NCI-H2196 treated with DMSO at 0.1 percent for 48 hours (cell line): ENCODE measurements around the gene SEZ6L2.
A peak's percentile ranks its signal among the peaks of the same experiment; 100 is the strongest.
"Not testable (repeated sequence)": the region's sequence is repeated elsewhere in the genome, so short reads cannot be mapped to it uniquely, and the experiment has no call there.

Experiments
- DNase-seq: peaks from one replicate; lab custom pipeline; 2025; ENCODE audit not compliant: unreplicated experiment; lab: John Stamatoyannopoulos, UW

Gene SEZ6L2

GRCh38 chr16:29891525-29892457 lies 7.6 kb downstream of the SEZ6L2 start:
- DNase-seq: no peak

GRCh38 chr16:29889372-29889771 lies 10.0 kb downstream of the SEZ6L2 start:
- DNase-seq: not testable (repeated sequence)

GRCh38 chr16:29883987-29884386 lies 15.4 kb downstream of the SEZ6L2 start:
- no peak for DNase-seq

GRCh38 chr16:29881050-29881449 lies 18.3 kb downstream of the SEZ6L2 start:
- no peak for DNase-seq

- DNase-seq: no peak
Measured at GRCh38 chr16:29878172-29878571, 21.2 kb downstream of the SEZ6L2 start.

GRCh38 chr16:29877266-29877961 lies 21.9 kb downstream of the SEZ6L2 start:
- peak; percentile 32 for DNase-seq

- DNase-seq: no peak
Measured at GRCh38 chr16:29876594-29877249, 22.6 kb downstream of the SEZ6L2 start.

- no peak for DNase-seq
Measured at GRCh38 chr16:29876217-29876593, 23.1 kb downstream of the SEZ6L2 start.

- DNase-seq: no peak
Measured at GRCh38 chr16:29875206-29875605, 24.1 kb downstream of the SEZ6L2 start.

GRCh38 chr16:29873319-29873718 lies 26.0 kb downstream of the SEZ6L2 start:
- DNase-seq: no peak

- no peak for DNase-seq
Measured at GRCh38 chr16:29871822-29872546, 27.4 kb downstream of the SEZ6L2 start.

GRCh38 chr16:29869067-29869466 lies 30.3 kb downstream of the SEZ6L2 start:
- DNase-seq: not testable (repeated sequence)

GRCh38 chr16:29868396-29869009 lies 30.8 kb downstream of the SEZ6L2 start:
- no peak for DNase-seq

GRCh38 chr16:29864205-29864604 lies 35.1 kb downstream of the SEZ6L2 start:
- no peak for DNase-seq

GRCh38 chr16:29863669-29863984 lies 35.7 kb downstream of the SEZ6L2 start:
- DNase-seq: no peak

GRCh38 chr16:29862884-29863668 lies 36.3 kb downstream of the SEZ6L2 start, which contains the start of gene CDIPT:
Gene CDIPT (minus strand): TSS chr16:29863226. CDS start chr16:29862857, 369 bp downstream.
- DNase-seq: peak; percentile 93

GRCh38 chr16:29862383-29862883 lies 36.9 kb downstream of the SEZ6L2 start:
- DNase-seq: no peak

GRCh38 chr16:29860218-29860617 lies 39.1 kb downstream of the SEZ6L2 start:
- no peak for DNase-seq

GRCh38 chr16:29858974-29859373 lies 40.4 kb downstream of the SEZ6L2 start:
- DNase-seq: no peak
